HEK293 (cell line): ENCODE results near the gene LHFPL2.
A peak's percentile ranks its signal among the peaks of the same experiment; 100 is the strongest.
"Not testable (repeated sequence)": the region's sequence is repeated elsewhere in the genome, so short reads cannot be mapped to it uniquely, and the experiment has no call there.

ENCODE experiments used
- CTCF ChIA-PET: fragments of 350-600 bp; formaldehyde crosslinking; extraction: SDS; loops from one replicate; lab custom pipeline; 2021; ENCODE audit warnings: antibody characterized with exemption; lab: Yijun Ruan, JAX
- POLR2A ChIA-PET: fragments of 300-600 bp; formaldehyde crosslinking; extraction: SDS; loops from one replicate; lab custom pipeline; 2020; ENCODE audit warnings: antibody characterized with exemption, inconsistent platforms; lab: Yijun Ruan, JAX
- H3K27ac ChIP-seq: fragments of 200-500 bp; sonication (Bioruptor generic); 2 replicates; pipeline ENCODE4 v1.5.1; 2014; ENCODE audit warnings: low read depth, low read length, control low read depth, inconsistent platforms; ENCODE audit errors: extremely low read depth
- H3K36me3 ChIP-seq, 2 experiments: fragments of 200-500 bp in 1 of 2; sonication (Bioruptor generic) in 1 of 2; 1 replicate in 1 of 2; 2 replicates in 1 of 2; pipeline ENCODE4 v1.5.1; 2014 to 2017; ENCODE audit warnings: inconsistent platforms in 2 of 2, low read length in 2 of 2; ENCODE audit not compliant: control insufficient read depth in 2 of 2, insufficient read depth in 1 of 2
- H3K4me1 ChIP-seq: fragments of 200-500 bp; sonication (Bioruptor generic); 2 replicates; pipeline ENCODE4 v1.5.1; 2014; ENCODE audit warnings: mild to moderate bottlenecking, low read length, inconsistent platforms; ENCODE audit not compliant: control insufficient read depth, insufficient read depth
- H3K4me3 ChIP-seq: 2 replicates; pipeline ENCODE4 v1.5.1; 2011; ENCODE audit warnings: low read depth, mild to moderate bottlenecking, control low read depth, low read length, moderate library complexity
- H3K9me3 ChIP-seq: fragments of 200-500 bp; sonication (Bioruptor generic); 2 replicates; pipeline ENCODE4 v1.5.1; 2014; ENCODE audit warnings: low read depth, low read length, inconsistent platforms; ENCODE audit not compliant: control insufficient read depth, insufficient read depth
- EGR2 ChIP-seq: fragments of 450-650 bp; formaldehyde crosslinking; IDR thresholded peaks from 2 replicates; pipeline ENCODE4 v1.5.1; 2016; ENCODE audit warnings: low read depth, missing biosample characterization, missing genetic modification characterization
- GLI4 ChIP-seq: fragments of 450-650 bp; formaldehyde crosslinking; IDR thresholded peaks from 2 replicates; pipeline ENCODE4 v1.5.1; 2016; ENCODE audit warnings: missing biosample characterization, missing genetic modification characterization
- HOXD13 ChIP-seq: sonication (generic); formaldehyde crosslinking; IDR thresholded peaks from 2 replicates; pipeline ENCODE4 v1.8.0; 2022; ENCODE audit warnings: missing genetic modification reagents, borderline replicate concordance
- KLF17 ChIP-seq: fragments of 450-650 bp; formaldehyde crosslinking; IDR thresholded peaks from 2 replicates; pipeline ENCODE4 v1.5.1; 2016; ENCODE audit warnings: missing biosample characterization, missing genetic modification characterization
- KLF8 ChIP-seq: fragments of 450-650 bp; formaldehyde crosslinking; IDR thresholded peaks from 2 replicates; pipeline ENCODE4 v1.5.1; 2016; ENCODE audit warnings: missing biosample characterization, missing genetic modification characterization
- KLF9 ChIP-seq: fragments of 450-650 bp; formaldehyde crosslinking; IDR thresholded peaks from 2 replicates; pipeline ENCODE4 v1.5.1; 2016; ENCODE audit warnings: missing biosample characterization, missing genetic modification characterization, low read depth
- SP7 ChIP-seq: fragments of 450-650 bp; formaldehyde crosslinking; IDR thresholded peaks from 2 replicates; pipeline ENCODE4 v1.5.1; 2016; ENCODE audit warnings: missing biosample characterization, missing genetic modification characterization
- ZBTB21 ChIP-seq: fragments of 450-650 bp; formaldehyde crosslinking; IDR thresholded peaks from 2 replicates; pipeline ENCODE4 v1.5.1; 2017; ENCODE audit warnings: missing biosample characterization, missing genetic modification characterization
- ZBTB49 ChIP-seq: fragments of 450-650 bp; formaldehyde crosslinking; IDR thresholded peaks from 2 replicates; pipeline ENCODE4 v1.5.1; 2016; ENCODE audit warnings: missing biosample characterization, missing genetic modification characterization, low read depth
- ZFHX2 ChIP-seq: fragments of 450-650 bp; formaldehyde crosslinking; conservative IDR thresholded peaks from 2 replicates; pipeline ENCODE4 v1.5.1; 2016; ENCODE audit warnings: missing biosample characterization, missing genetic modification characterization
- ZIC2 ChIP-seq: fragments of 450-650 bp; formaldehyde crosslinking; IDR thresholded peaks from 2 replicates; pipeline ENCODE4 v1.5.1; 2016; ENCODE audit warnings: missing biosample characterization, missing genetic modification characterization
- ZNF274 ChIP-seq, 2 experiments: fragments of 200-500 bp in 1 of 2; fragments of 450-650 bp in 1 of 2; sonication (Bioruptor generic) in 1 of 2; formaldehyde crosslinking in 1 of 2; IDR thresholded peaks; 2 replicates each; pipeline versions ENCODE4 v1.5.1 to v1.6.1; 2014 to 2016; ENCODE audit warnings: borderline replicate concordance in 1 of 2, inconsistent platforms in 1 of 2, low read length in 1 of 2, missing biosample characterization in 1 of 2, missing genetic modification characterization in 1 of 2
- ZNF366 ChIP-seq: fragments of 450-650 bp; formaldehyde crosslinking; conservative IDR thresholded peaks from 2 replicates; pipeline ENCODE4 v1.5.1; 2016; ENCODE audit warnings: missing biosample characterization, missing genetic modification characterization
- ZNF560 ChIP-seq: fragments of 450-650 bp; formaldehyde crosslinking; IDR thresholded peaks from 2 replicates; pipeline ENCODE4 v1.5.1; 2017; ENCODE audit warnings: missing biosample characterization, missing genetic modification characterization, borderline replicate concordance
- ZNF596 ChIP-seq: fragments of 450-650 bp; IDR thresholded peaks from 2 replicates; pipeline ENCODE4 v1.5.0; 2018; ENCODE audit warnings: missing biosample characterization, mild to moderate bottlenecking, missing genetic modification characterization, moderate library complexity
- ZNF623 ChIP-seq: fragments of 450-650 bp; formaldehyde crosslinking; IDR thresholded peaks from 2 replicates; pipeline ENCODE4 v1.5.1; 2016; ENCODE audit warnings: missing biosample characterization, missing genetic modification characterization
- ZNF624 ChIP-seq: fragments of 450-650 bp; formaldehyde crosslinking; IDR thresholded peaks from 2 replicates; pipeline ENCODE4 v1.5.1; 2017; ENCODE audit warnings: missing biosample characterization, missing genetic modification characterization
- ZNF677 ChIP-seq: fragments of 450-650 bp; IDR thresholded peaks from 2 replicates; pipeline ENCODE4 v1.5.0; 2018; ENCODE audit warnings: missing biosample characterization, mild to moderate bottlenecking, missing genetic modification characterization, moderate library complexity
- ZNF692 ChIP-seq: fragments of 450-650 bp; formaldehyde crosslinking; IDR thresholded peaks from 2 replicates; pipeline ENCODE4 v1.5.1; 2016; ENCODE audit warnings: missing biosample characterization, missing genetic modification characterization
- ZXDB ChIP-seq: fragments of 450-650 bp; formaldehyde crosslinking; IDR thresholded peaks from 2 replicates; pipeline ENCODE4 v1.5.1; 2016; ENCODE audit warnings: missing biosample characterization, missing genetic modification characterization

The LHFPL2 gene

GRCh38 chr5:78621291-78621738 lies 27.3 kb downstream of the LHFPL2 start (continued):
- TF ChIP-seq SP7 (tag by site-specific recombination): peak; percentile 85

GRCh38 chr5:78620119-78620518 lies 28.5 kb downstream of the LHFPL2 start:
- H3K4me1 ChIP-seq: peaks cover 12% of the 10 kb centered on the region; the same call in 1 of the 2 replicates
- POLR2A ChIA-PET: not testable (repeated sequence)

GRCh38 chr5:78618303-78618702 lies 30.3 kb downstream of the LHFPL2 start:
- TF ChIP-seq ZNF624 (tag by site-specific recombination) (no peak), ZNF677 (peak; percentile 63; the same call in 1 of the 2 replicates)
- TF ChIP-seq, all 188 proteins: peak for 1
- H3K9me3 ChIP-seq: no peaks in the 10 kb centered on the region
- peaks cover 10% of the 10 kb centered on the region; the same call in 1 of the 2 replicates for H3K4me1 ChIP-seq
- ChIA-PET POLR2A (no interaction called here), CTCF (no interaction called here)
- peaks cover 0 to 13% of the 10 kb centered on the region in 2 experiments; a peak in 2 of 3 replicates for H3K36me3 ChIP-seq
- H3K27ac ChIP-seq: no peak overlapping the region
- H3K4me3 ChIP-seq: no peak overlapping the region

More at GRCh38 chr5:78620119-78620518, 28.5 kb downstream of the LHFPL2 start:
- CTCF ChIA-PET: interaction anchor here (0.6 kb wide), 1 partner anchor 1380 kb away, joined by 3 read pairs; no protein-coding TSS in a partner anchor
- H3K36me3 ChIP-seq: peaks cover 0 to 14% of the 10 kb centered on the region in 2 experiments; a peak in 2 of 3 replicates
- not testable (repeated sequence) for H3K9me3 ChIP-seq, H3K4me3 ChIP-seq, H3K27ac ChIP-seq

- Histone ChIP-seq H3K4me3 (no peak overlapping the region), H3K27ac (no peak overlapping the region), H3K36me3 (peaks cover 0 to 18% of the 10 kb centered on the region in 2 experiments; a peak in 2 of 3 replicates), H3K9me3 (no peaks in the 10 kb centered on the region), H3K4me1 (0 out of 2 replicates have a peak, but pooled peaks cover 1% of the 10 kb centered on the region)
- ChIA-PET POLR2A (no interaction called here), CTCF (no interaction called here)
- TF ChIP-seq ZNF366 (tag by site-specific recombination) (0 out of 2 replicates have a peak, but pooled peaks have one; percentile 18), HOXD13 (CRISPR knock-in tag) (no peak), EGR2 (tag by site-specific recombination) (peak; percentile 55; the same call in 1 of the 2 replicates), ZFHX2 (0 out of 2 replicates have a peak, but pooled peaks have one; percentile 22)
These were observed 32.9 kb downstream of the LHFPL2 start for GRCh38 chr5:78615697-78616096.

- ChIA-PET CTCF (no interaction called here), POLR2A (interaction anchor here (0.6 kb wide), 1 partner anchor 128 kb away, joined by 3 read pairs; no protein-coding TSS in a partner anchor)
- no peak for TF ChIP-seq ZIC2 (tag by site-specific recombination)
- no peak for TF ChIP-seq ZNF623 (tag by site-specific recombination)
- no peak for TF ChIP-seq ZNF274 (IDR thresholded peaks at IDR 0.05; ENCODE audit: low read length)
- no peak for TF ChIP-seq ZNF274 (tag by site-specific recombination; IDR thresholded peaks at IDR 0.05; ENCODE audit: borderline replicate concordance)
- no peak for TF ChIP-seq ZXDB (tag by site-specific recombination)
- TF ChIP-seq ZBTB21 (tag by site-specific recombination): no peak
- no peak for TF ChIP-seq KLF17 (tag by site-specific recombination)
- TF ChIP-seq KLF8 (tag by site-specific recombination): no peak
- TF ChIP-seq ZBTB49 (tag by site-specific recombination): no peak
- TF ChIP-seq ZNF596 (tag by site-specific recombination): no peak
- TF ChIP-seq ZNF560 (tag by site-specific recombination): no peak
- TF ChIP-seq GLI4 (tag by site-specific recombination): no peak
- TF ChIP-seq ZNF692 (tag by site-specific recombination): no peak
- no peak for TF ChIP-seq KLF9 (tag by site-specific recombination)
- Histone ChIP-seq H3K27ac (no peak overlapping the region), H3K4me3 (no peak overlapping the region), H3K9me3 (no peaks in the 10 kb centered on the region), H3K36me3 (peaks cover 0 to 13% of the 10 kb centered on the region in 2 experiments; a peak in 2 of 3 replicates), H3K4me1 (0 out of 2 replicates have a peak, but pooled peaks cover 2% of the 10 kb centered on the region)
These were observed 33.8 kb downstream of the LHFPL2 start for GRCh38 chr5:78614816-78615215.
